ENCODE results near the gene HES1. TPM values are rescaled to one million over a fixed set of nuclear protein-coding genes. Genes with fewer than 3 reads are reported as not detected.
"Not testable (repeated sequence)": the region's sequence is repeated elsewhere in the genome, so short reads cannot be mapped to it uniquely, and the experiment has no call there.

The HES1 gene
- total RNA-seq, 1 donor from 2014 or later, result 100 TPM

GRCh38 chr3:194090716-194091115, 45.2 kb upstream of the HES1 start:
- H3K4me1 Mint-ChIP-seq (ENCODE audit: unreplicated experiment), result peaks cover 63% of the 10 kb centered on the region
- H3K27ac Mint-ChIP-seq, result peak overlapping the region; percentile 68
- DNase-seq (ENCODE audit: extremely low spot score, unreplicated experiment), result no peak
- H3K9me3 Mint-ChIP-seq, result no peaks in the 10 kb centered on the region
- TF ChIP-seq, protein P1, sequence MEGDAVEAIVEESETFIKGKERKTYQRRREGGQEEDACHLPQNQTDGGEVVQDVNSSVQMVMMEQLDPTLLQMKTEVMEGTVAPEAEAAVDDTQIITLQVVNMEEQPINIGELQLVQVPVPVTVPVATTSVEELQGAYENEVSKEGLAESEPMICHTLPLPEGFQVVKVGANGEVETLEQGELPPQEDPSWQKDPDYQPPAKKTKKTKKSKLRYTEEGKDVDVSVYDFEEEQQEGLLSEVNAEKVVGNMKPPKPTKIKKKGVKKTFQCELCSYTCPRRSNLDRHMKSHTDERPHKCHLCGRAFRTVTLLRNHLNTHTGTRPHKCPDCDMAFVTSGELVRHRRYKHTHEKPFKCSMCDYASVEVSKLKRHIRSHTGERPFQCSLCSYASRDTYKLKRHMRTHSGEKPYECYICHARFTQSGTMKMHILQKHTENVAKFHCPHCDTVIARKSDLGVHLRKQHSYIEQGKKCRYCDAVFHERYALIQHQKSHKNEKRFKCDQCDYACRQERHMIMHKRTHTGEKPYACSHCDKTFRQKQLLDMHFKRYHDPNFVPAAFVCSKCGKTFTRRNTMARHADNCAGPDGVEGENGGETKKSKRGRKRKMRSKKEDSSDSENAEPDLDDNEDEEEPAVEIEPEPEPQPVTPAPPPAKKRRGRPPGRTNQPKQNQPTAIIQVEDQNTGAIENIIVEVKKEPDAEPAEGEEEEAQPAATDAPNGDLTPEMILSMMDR (conservative IDR thresholded peaks at IDR 0.05), result no peak
- no peaks in the 10 kb centered on the region for H3K36me3 Mint-ChIP-seq
- H3K27me3 Mint-ChIP-seq, result no peaks in the 10 kb centered on the region
- no peak overlapping the region for H3K4me3 Mint-ChIP-seq

DNA sequence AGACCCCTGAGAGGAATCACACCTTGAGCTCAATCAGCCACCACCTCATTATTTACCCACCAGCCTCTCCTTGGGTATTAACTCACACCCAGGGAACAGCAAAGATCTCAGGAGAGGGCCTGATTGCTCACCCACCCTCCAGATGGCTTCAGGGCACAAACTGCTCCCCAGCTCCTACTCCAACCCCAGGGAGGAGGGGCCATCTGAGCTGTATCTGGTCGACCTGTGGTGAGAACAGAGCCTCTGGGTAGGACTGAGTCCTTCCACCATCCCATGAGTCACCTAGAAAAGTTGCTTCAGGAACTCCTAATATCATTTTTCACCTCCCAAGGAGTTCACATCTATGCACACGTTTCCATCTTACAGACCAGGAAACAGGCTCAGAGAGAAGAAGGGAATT, 44.8 kb upstream of the HES1 start:
- H3K9me3 Mint-ChIP-seq, result no peaks in the 10 kb centered on the region
- peaks cover 64% of the 10 kb centered on the region for H3K4me1 Mint-ChIP-seq (ENCODE audit: unreplicated experiment)
- TF ChIP-seq, protein P1 (conservative IDR thresholded peaks at IDR 0.05), result no peak
- no peak for DNase-seq (ENCODE audit: extremely low spot score, unreplicated experiment)
- no peaks in the 10 kb centered on the region for H3K27me3 Mint-ChIP-seq
- no peak overlapping the region for H3K4me3 Mint-ChIP-seq
- no peaks in the 10 kb centered on the region for H3K36me3 Mint-ChIP-seq
- peak overlapping the region; percentile 68 for H3K27ac Mint-ChIP-seq

- not testable (repeated sequence) for H3K27ac Mint-ChIP-seq; H3K4me3 Mint-ChIP-seq; DNase-seq (ENCODE audit: extremely low spot score, unreplicated experiment); H3K9me3 Mint-ChIP-seq; H3K36me3 Mint-ChIP-seq; H3K27me3 Mint-ChIP-seq
- H3K4me1 Mint-ChIP-seq (ENCODE audit: unreplicated experiment), result peaks cover 59% of the 10 kb centered on the region
Measured at GRCh38 chr3:194091897-194092296, 44.1 kb upstream of the HES1 start.

GRCh38 chr3:194092881-194093301, 43.1 kb upstream of the HES1 start:
- H3K27ac Mint-ChIP-seq, result peak overlapping the region; percentile 33
- no peak for DNase-seq (ENCODE audit: extremely low spot score, unreplicated experiment)
- H3K9me3 Mint-ChIP-seq, result no peaks in the 10 kb centered on the region
- peak overlapping the region; percentile 27 for H3K4me3 Mint-ChIP-seq
- no peaks in the 10 kb centered on the region for H3K36me3 Mint-ChIP-seq
- TF ChIP-seq, protein P1 (conservative IDR thresholded peaks at IDR 0.05), result no peak
- H3K27me3 Mint-ChIP-seq, result no peaks in the 10 kb centered on the region
- peaks cover 62% of the 10 kb centered on the region for H3K4me1 Mint-ChIP-seq (ENCODE audit: unreplicated experiment)

DNA sequence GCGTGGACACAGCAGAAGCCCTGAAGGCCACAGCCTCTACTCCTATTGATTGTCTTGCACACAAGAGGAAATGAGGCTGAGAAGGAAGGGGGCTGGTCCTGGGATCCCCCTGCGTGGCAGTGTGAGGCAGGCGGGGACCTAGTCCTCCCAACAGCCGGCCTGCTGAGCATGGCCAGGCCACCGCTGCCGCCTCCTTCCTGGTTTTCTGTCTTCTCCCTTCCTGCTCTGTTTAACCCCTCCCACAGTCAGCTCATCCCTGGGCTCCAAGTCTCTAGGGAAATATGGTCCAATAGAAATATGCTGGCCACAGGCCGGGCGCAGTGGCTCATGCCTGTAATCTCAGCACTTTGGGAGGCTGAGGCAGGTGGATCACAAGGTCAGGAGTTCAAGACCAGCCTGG, 42.1 kb upstream of the HES1 start:
- Mint-ChIP-seq H3K27ac (no peak overlapping the region), H3K36me3 (no peaks in the 10 kb centered on the region), H3K9me3 (no peaks in the 10 kb centered on the region), H3K27me3 (no peaks in the 10 kb centered on the region), H3K4me1 (ENCODE audit: unreplicated experiment) (peaks cover 67% of the 10 kb centered on the region), H3K4me3 (no peak overlapping the region)
- DNase-seq (ENCODE audit: extremely low spot score, unreplicated experiment), result no peak
- TF ChIP-seq, protein P1 (conservative IDR thresholded peaks at IDR 0.05), result no peak

DNA sequence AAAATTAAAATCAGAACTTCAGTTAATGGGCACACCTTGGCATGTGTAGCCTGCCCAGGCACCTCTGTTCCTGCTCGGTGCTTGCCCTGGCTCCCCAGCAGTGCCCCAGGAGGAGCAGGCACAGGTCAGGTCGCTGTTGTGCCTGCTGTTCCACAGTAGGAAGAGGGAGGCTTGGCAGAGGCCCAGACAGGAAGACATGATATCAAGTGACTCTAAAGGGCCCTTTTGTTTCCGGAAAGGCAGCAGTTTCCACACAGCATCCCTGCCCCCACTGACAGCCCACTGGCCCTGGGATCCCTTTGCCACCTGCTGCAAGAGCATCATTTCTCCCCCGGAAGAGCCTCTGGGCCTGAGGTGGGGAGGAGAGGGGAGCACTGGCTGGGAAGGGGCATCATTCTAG, 40.5 kb upstream of the HES1 start:
- DNase-seq (ENCODE audit: extremely low spot score, unreplicated experiment), result no peak
- peaks cover 65% of the 10 kb centered on the region for H3K4me1 Mint-ChIP-seq (ENCODE audit: unreplicated experiment)
- TF ChIP-seq, protein P1 (conservative IDR thresholded peaks at IDR 0.05), result no peak
- no peak overlapping the region for H3K4me3 Mint-ChIP-seq
- H3K9me3 Mint-ChIP-seq, result no peaks in the 10 kb centered on the region
- no peaks in the 10 kb centered on the region for H3K27me3 Mint-ChIP-seq
- H3K36me3 Mint-ChIP-seq, result no peaks in the 10 kb centered on the region
- no peak overlapping the region for H3K27ac Mint-ChIP-seq

Measured in type B pancreatic cell (in vitro differentiated cells).